Neural cell (in vitro differentiated cells): ENCODE results near the gene CDKAL1. TPM values are rescaled to one million over a fixed set of nuclear protein-coding genes. Genes with fewer than 3 reads are reported as not detected.

ENCODE experiments used
- H2AFZ ChIP-seq: fragments of 200-600, 300-800 bp; sonication (generic), shearing (Covaris generic); 2 replicates; pipeline ENCODE4 v1.6.0; 2014; ENCODE audit warnings: low read depth, mild to moderate bottlenecking, antibody characterized with exemption, low read length, moderate library complexity
- H3F3A ChIP-seq: fragments of 200-600 bp; shearing (Covaris generic); 2 replicates; pipeline ENCODE4 v1.6.1; 2016; ENCODE audit warnings: mild to moderate bottlenecking, moderate library complexity, mixed read lengths, antibody characterized with exemption, low read length; ENCODE audit not compliant: insufficient read depth, poor library complexity, severe bottlenecking
- H3K27ac ChIP-seq: fragments of 200-600, 300-800 bp; sonication (generic), shearing (Covaris generic); 2 replicates; pipeline ENCODE4 v1.5.1; 2014; ENCODE audit warnings: mild to moderate bottlenecking, low read length, moderate library complexity
- H3K27me3 ChIP-seq: fragments of 300-800, 200-600 bp; sonication (generic), shearing (Covaris generic); 2 replicates; pipeline ENCODE4 v1.6.0; 2014; ENCODE audit warnings: mild to moderate bottlenecking, low read depth, low read length, moderate library complexity; ENCODE audit not compliant: insufficient read depth
- H3K36me3 ChIP-seq: fragments of 300-800, 200-600 bp; sonication (generic), shearing (Covaris generic); 2 replicates; pipeline ENCODE4 v1.5.1; 2014; ENCODE audit warnings: mild to moderate bottlenecking, antibody characterized with exemption, low read length, moderate library complexity; ENCODE audit not compliant: insufficient read depth
- H3K4me2 ChIP-seq: fragments of 300-800, 200-600 bp; sonication (generic), shearing (Covaris generic); 2 replicates; pipeline ENCODE4 v1.6.0; 2014; ENCODE audit warnings: mild to moderate bottlenecking, low read length
- H3K4me3 ChIP-seq: fragments of 300-800, 200-600 bp; sonication (generic), shearing (Covaris generic); 2 replicates; pipeline ENCODE4 v1.5.1; 2014; ENCODE audit warnings: mild to moderate bottlenecking, low read length, moderate library complexity
- H3K79me2 ChIP-seq: fragments of 200-600 bp; shearing (Covaris generic); replicated peaks from 2 replicates; pipeline ENCODE4 v1.6.0; 2014; ENCODE audit warnings: mild to moderate bottlenecking, low read length, moderate library complexity; ENCODE audit not compliant: insufficient read depth
- H3K9ac ChIP-seq: fragments of 300-800, 200-600 bp; sonication (generic), shearing (Covaris generic); 2 replicates; pipeline ENCODE4 v1.6.1; 2016; ENCODE audit warnings: mild to moderate bottlenecking, low read length, mixed read lengths
- H3K9me2 ChIP-seq: fragments of 200-600 bp; shearing (Covaris generic); 2 replicates; pipeline ENCODE4 v1.6.1; 2016; ENCODE audit warnings: mild to moderate bottlenecking, low read length, mixed read lengths; ENCODE audit not compliant: insufficient read depth
- H3K9me3 ChIP-seq: fragments of 200-600, 300-800 bp; sonication (generic), shearing (Covaris generic); 2 replicates; pipeline ENCODE4 v1.6.1; 2016; ENCODE audit warnings: mild to moderate bottlenecking, mixed run types, low read length, moderate library complexity, mixed read lengths
- H4K20me1 ChIP-seq: fragments of 200-600 bp; shearing (Covaris generic); 2 replicates; pipeline ENCODE4 v1.6.1; 2016; ENCODE audit warnings: mild to moderate bottlenecking, mixed run types; ENCODE audit not compliant: insufficient read depth
- EP300 ChIP-seq: fragments of 450-650 bp; conservative IDR thresholded peaks from 2 replicates; pipeline ENCODE4 v1.6.1; 2014; ENCODE audit warnings: antibody characterized with exemption, mild to moderate bottlenecking, moderate library complexity; ENCODE audit not compliant: poor library complexity, severe bottlenecking
- EZH2 ChIP-seq: fragments of 200-600, 300-800 bp; shearing (Covaris generic), sonication (generic); IDR thresholded peaks from 2 replicates; pipeline ENCODE4 v1.6.1; 2014; ENCODE audit warnings: antibody characterized with exemption, low read length, borderline replicate concordance, mild to moderate bottlenecking; ENCODE audit not compliant: insufficient read depth, poor library complexity, severe bottlenecking
- MXI1 ChIP-seq: fragments of 450-650 bp; conservative IDR thresholded peaks from 2 replicates; pipeline ENCODE4 v1.6.1; 2014; ENCODE audit warnings: antibody characterized with exemption, mild to moderate bottlenecking; ENCODE audit not compliant: poor library complexity, severe bottlenecking
- POLR2AphosphoS5 ChIP-seq: IDR thresholded peaks from 2 replicates; pipeline ENCODE4 v1.6.1; 2012
- RAD21 ChIP-seq: fragments of 450-650 bp; conservative IDR thresholded peaks from 2 replicates; pipeline ENCODE4 v1.6.1; 2014; ENCODE audit warnings: antibody characterized with exemption, mild to moderate bottlenecking, moderate library complexity
- SMC3 ChIP-seq: fragments of 450-650 bp; conservative IDR thresholded peaks from 2 replicates; pipeline ENCODE4 v1.6.1; 2014; ENCODE audit warnings: antibody characterized with exemption, mild to moderate bottlenecking, moderate library complexity; ENCODE audit not compliant: poor library complexity
- TAF1 ChIP-seq: IDR thresholded peaks from 2 replicates; pipeline ENCODE4 v1.6.1; 2012; ENCODE audit warnings: low read depth
- polyA plus RNA-seq: library from polyadenylated mRNA; depleted of rRNA; stranded (reverse); fragments of >200 nt; gene quantifications from 2 replicates; pipeline ENCODE4 v1.2.3, GENCODE V29; 2014
- TF ChIP-seq, protein P1 (sequence below): fragments of 450-650 bp; IDR thresholded peaks from 2 replicates; pipeline ENCODE4 v1.5.1; 2014; ENCODE audit warnings: antibody characterized with exemption, mild to moderate bottlenecking, moderate library complexity; ENCODE audit not compliant: poor library complexity, severe bottlenecking
- TF ChIP-seq, protein P2 (sequence below): IDR thresholded peaks from 2 replicates; pipeline ENCODE4 v1.6.1; 2012; ENCODE audit warnings: borderline replicate concordance

The CDKAL1 gene
- polyA plus RNA-seq, 1 donor from 2014 or later: 10.7 TPM

DNA sequence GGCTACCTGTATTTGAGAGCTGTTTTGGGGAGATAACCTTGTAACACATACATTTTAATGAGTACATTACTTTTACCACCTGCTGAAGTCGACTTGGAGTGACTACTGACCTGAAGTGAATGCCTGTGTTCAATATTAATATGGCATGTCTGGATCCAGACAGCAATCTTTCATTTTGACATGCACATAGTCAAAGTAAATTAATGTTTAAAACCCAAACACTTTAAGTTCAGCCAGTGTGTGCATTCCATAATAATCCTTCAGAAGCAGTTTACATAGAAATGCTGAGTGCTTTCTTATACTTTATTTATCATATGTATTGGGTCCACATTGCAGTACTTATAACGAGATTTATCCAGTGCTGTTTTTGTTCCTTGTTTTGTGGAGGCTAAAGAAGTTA, 38.0 kb downstream of the CDKAL1 start:
- H3K4me3 ChIP-seq: no peak overlapping the region
- no peaks in the 10 kb centered on the region for H3K36me3 ChIP-seq
- H3K27ac ChIP-seq: no peak overlapping the region
- no peaks in the 10 kb centered on the region for H3K9me3 ChIP-seq
- H3F3A ChIP-seq: peaks cover 5% of the 10 kb centered on the region
- H3K4me2 ChIP-seq: no peak overlapping the region
- peaks cover 9% of the 10 kb centered on the region for H3K79me2 ChIP-seq
- H2AFZ ChIP-seq: no peak overlapping the region
- H3K9ac ChIP-seq: no peak overlapping the region
- no peaks in the 10 kb centered on the region for H4K20me1 ChIP-seq
- TF ChIP-seq SMC3: no peak
- TF ChIP-seq TAF1: no peak
- no peak for TF ChIP-seq EP300
- TF ChIP-seq, protein P1, sequence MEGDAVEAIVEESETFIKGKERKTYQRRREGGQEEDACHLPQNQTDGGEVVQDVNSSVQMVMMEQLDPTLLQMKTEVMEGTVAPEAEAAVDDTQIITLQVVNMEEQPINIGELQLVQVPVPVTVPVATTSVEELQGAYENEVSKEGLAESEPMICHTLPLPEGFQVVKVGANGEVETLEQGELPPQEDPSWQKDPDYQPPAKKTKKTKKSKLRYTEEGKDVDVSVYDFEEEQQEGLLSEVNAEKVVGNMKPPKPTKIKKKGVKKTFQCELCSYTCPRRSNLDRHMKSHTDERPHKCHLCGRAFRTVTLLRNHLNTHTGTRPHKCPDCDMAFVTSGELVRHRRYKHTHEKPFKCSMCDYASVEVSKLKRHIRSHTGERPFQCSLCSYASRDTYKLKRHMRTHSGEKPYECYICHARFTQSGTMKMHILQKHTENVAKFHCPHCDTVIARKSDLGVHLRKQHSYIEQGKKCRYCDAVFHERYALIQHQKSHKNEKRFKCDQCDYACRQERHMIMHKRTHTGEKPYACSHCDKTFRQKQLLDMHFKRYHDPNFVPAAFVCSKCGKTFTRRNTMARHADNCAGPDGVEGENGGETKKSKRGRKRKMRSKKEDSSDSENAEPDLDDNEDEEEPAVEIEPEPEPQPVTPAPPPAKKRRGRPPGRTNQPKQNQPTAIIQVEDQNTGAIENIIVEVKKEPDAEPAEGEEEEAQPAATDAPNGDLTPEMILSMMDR: no peak
- TF ChIP-seq RAD21: no peak
- no peak for TF ChIP-seq MXI1
- TF ChIP-seq POLR2AphosphoS5: no peak
- TF ChIP-seq EZH2: no peak
- TF ChIP-seq, protein P2, sequence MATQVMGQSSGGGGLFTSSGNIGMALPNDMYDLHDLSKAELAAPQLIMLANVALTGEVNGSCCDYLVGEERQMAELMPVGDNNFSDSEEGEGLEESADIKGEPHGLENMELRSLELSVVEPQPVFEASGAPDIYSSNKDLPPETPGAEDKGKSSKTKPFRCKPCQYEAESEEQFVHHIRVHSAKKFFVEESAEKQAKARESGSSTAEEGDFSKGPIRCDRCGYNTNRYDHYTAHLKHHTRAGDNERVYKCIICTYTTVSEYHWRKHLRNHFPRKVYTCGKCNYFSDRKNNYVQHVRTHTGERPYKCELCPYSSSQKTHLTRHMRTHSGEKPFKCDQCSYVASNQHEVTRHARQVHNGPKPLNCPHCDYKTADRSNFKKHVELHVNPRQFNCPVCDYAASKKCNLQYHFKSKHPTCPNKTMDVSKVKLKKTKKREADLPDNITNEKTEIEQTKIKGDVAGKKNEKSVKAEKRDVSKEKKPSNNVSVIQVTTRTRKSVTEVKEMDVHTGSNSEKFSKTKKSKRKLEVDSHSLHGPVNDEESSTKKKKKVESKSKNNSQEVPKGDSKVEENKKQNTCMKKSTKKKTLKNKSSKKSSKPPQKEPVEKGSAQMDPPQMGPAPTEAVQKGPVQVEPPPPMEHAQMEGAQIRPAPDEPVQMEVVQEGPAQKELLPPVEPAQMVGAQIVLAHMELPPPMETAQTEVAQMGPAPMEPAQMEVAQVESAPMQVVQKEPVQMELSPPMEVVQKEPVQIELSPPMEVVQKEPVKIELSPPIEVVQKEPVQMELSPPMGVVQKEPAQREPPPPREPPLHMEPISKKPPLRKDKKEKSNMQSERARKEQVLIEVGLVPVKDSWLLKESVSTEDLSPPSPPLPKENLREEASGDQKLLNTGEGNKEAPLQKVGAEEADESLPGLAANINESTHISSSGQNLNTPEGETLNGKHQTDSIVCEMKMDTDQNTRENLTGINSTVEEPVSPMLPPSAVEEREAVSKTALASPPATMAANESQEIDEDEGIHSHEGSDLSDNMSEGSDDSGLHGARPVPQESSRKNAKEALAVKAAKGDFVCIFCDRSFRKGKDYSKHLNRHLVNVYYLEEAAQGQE: no peak
- no peaks in the 10 kb centered on the region for H3K27me3 ChIP-seq
- H3K9me2 ChIP-seq: no peaks in the 10 kb centered on the region

DNA sequence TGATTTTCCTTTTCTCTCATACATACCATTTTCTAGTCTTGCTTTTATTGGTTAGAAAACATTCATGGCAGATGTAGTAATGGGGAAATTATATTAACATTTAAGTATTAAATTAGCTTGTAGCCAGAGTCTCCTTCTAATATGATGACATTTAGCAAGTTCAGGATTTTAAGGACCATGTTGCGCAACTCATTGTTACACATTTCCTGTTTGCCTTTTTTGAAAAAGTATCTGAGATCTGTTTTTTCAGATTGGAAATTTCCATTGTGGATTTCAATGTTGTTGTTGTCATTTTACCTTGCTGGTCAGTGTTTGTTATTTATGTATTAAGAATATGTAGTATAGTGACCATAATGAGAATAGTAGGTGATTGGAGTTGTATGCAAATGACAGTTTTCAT, 38.7 kb downstream of the CDKAL1 start:
- Histone ChIP-seq H3K4me3 (no peak overlapping the region), H3K4me2 (no peak overlapping the region), H3K27ac (no peak overlapping the region), H3K36me3 (no peaks in the 10 kb centered on the region), H4K20me1 (no peaks in the 10 kb centered on the region), H3K79me2 (peaks cover 8% of the 10 kb centered on the region), H3K9me3 (no peaks in the 10 kb centered on the region), H3F3A (peaks cover 5% of the 10 kb centered on the region), H2AFZ (no peak overlapping the region), H3K27me3 (no peaks in the 10 kb centered on the region), H3K9me2 (no peaks in the 10 kb centered on the region), H3K9ac (no peak overlapping the region)
- TF ChIP-seq, protein P2: no peak
- TF ChIP-seq EP300 (no peak), MXI1 (no peak), TAF1 (no peak), EZH2 (no peak)
- TF ChIP-seq, protein P1: no peak
